Karpas-422 (cell line): ENCODE measurements around the gene LIME1. TPM values are rescaled to one million over a fixed set of nuclear protein-coding genes. Genes with fewer than 3 reads are reported as not detected.
A peak's percentile ranks its signal among the peaks of the same experiment; 100 is the strongest.

Experiments
- DNase-seq: peaks from one replicate; pipeline ENCODE4 v3.0.0-alpha.2; 2015
- H2AFZ ChIP-seq: fragments of 200-600 bp; sonication (generic); 2 replicates; pipeline ENCODE4 v1.6.1; 2014; ENCODE audit warnings: antibody characterized with exemption, low read length, mixed read lengths
- H3K27ac ChIP-seq: fragments of 200-600 bp; sonication (generic); 2 replicates; pipeline ENCODE4 v1.5.1; 2014; ENCODE audit warnings: mild to moderate bottlenecking, low read length, moderate library complexity
- H3K27me3 ChIP-seq: fragments of 200-600 bp; sonication (generic); 2 replicates; pipeline ENCODE4 v1.6.1; 2014; ENCODE audit warnings: low read length, mixed read lengths
- H3K36me3 ChIP-seq: fragments of 200-600 bp; sonication (generic); 2 replicates; pipeline ENCODE4 v1.6.1; 2014; ENCODE audit warnings: low read length, mixed read lengths; ENCODE audit not compliant: insufficient read depth
- H3K4me1 ChIP-seq: fragments of 200-600 bp; sonication (generic); 2 replicates; pipeline ENCODE4 v1.6.1; 2014; ENCODE audit warnings: mild to moderate bottlenecking, low read length, mixed read lengths
- H3K4me2 ChIP-seq: fragments of 200-600 bp; sonication (generic); 2 replicates; pipeline ENCODE4 v1.6.1; 2014; ENCODE audit warnings: low read length, low read depth, mild to moderate bottlenecking; ENCODE audit not compliant: poor library complexity, severe bottlenecking
- H3K4me3 ChIP-seq: fragments of 200-600 bp; sonication (generic); 2 replicates; pipeline ENCODE4 v1.5.1; 2014; ENCODE audit warnings: mild to moderate bottlenecking, antibody characterized with exemption, low read length, mixed read lengths
- H3K79me2 ChIP-seq: fragments of 200-600 bp; sonication (generic); 2 replicates; pipeline ENCODE4 v1.6.1; 2014; ENCODE audit warnings: mild to moderate bottlenecking, low read length, mixed read lengths
- H3K9ac ChIP-seq: fragments of 200-600 bp; sonication (generic); 2 replicates; pipeline ENCODE4 v1.6.0; 2014; ENCODE audit warnings: low read length
- H3K9me2 ChIP-seq: fragments of 200-600 bp; sonication (generic), shearing (Covaris generic); replicated peaks from 2 replicates; pipeline ENCODE4 v1.6.0; 2014; ENCODE audit warnings: mild to moderate bottlenecking, low read length, moderate library complexity; ENCODE audit not compliant: insufficient read depth
- H3K9me3 ChIP-seq: fragments of 300-700, 200-600 bp; sonication (generic); 2 replicates; pipeline ENCODE4 v1.6.1; 2014; ENCODE audit warnings: low read length, mixed read lengths
- H4K20me1 ChIP-seq: fragments of 200-600 bp; sonication (generic); 2 replicates; pipeline ENCODE4 v1.6.1; 2014; ENCODE audit warnings: mild to moderate bottlenecking, antibody characterized with exemption, low read length, low read depth; ENCODE audit not compliant: insufficient read depth
- total RNA-seq: library from RNA; depleted of rRNA; stranded (reverse); fragments of >200 nt; shearing (Covaris generic); gene quantifications from 2 replicates; pipeline ENCODE4 v1.2.3, GENCODE V29; 2014; ENCODE audit warnings: low replicate concordance

The LIME1 gene
- total RNA-seq, 1 experiment from 2014 or later = 3.4 TPM

DNA sequence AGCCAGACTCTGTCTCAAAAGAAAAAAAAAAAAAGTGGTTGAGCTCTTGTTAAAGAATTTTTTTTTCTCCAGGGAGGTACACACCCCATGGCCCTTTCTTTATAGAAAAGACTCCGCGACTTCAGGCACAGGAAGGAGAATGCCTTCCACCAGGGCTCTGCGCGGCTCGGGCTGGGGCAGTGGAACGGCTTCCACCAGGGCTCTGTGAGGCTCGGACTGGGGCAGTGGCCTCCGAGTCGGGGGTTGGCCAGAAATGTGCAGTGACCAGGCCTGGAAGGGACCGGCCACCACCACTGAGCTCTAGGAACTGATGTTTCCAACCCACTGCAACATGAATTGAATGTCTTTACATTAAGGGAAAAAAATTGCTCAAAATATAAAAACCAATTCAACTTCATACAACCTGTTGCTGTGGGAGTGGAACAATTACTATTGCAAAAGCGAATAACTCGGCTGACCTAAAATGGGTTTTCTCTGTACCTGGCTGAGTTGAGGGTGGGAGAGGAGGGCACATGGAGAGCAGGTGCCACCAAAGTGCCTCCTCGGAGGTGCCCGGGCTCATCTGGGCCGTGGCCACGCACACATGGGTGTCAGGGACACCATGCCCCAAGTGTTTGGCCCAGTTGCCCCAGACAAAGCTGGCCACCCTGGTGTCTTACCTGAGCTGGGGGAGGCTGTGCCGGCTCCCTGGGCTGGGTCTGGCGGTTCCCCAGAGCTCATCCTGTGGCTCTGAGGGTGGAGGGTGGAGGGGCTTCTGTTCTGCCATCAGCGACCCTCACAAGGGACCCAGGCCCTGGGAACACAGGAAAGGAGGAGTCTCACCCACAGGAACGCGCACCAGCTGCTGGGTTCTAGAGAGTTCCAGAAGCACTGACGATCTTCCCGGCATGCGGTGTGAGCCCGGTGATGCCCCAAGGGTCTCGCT, 32.4 kb downstream of the LIME1 start:
- no peak overlapping the region for H3K4me2 ChIP-seq
- no peaks in the 10 kb centered on the region for H3K9me3 ChIP-seq
- no peaks in the 10 kb centered on the region for H3K79me2 ChIP-seq
- DNase-seq = no peak
- H4K20me1 ChIP-seq = no peaks in the 10 kb centered on the region
- H3K27ac ChIP-seq = no peak overlapping the region
- no peaks in the 10 kb centered on the region for H3K27me3 ChIP-seq
- H3K4me3 ChIP-seq = no peak overlapping the region
- no peaks in the 10 kb centered on the region for H3K36me3 ChIP-seq
- no peak overlapping the region for H3K9ac ChIP-seq
- no peaks in the 10 kb centered on the region for H3K4me1 ChIP-seq
- no peak overlapping the region for H2AFZ ChIP-seq
- no peaks in the 10 kb centered on the region for H3K9me2 ChIP-seq

DNA sequence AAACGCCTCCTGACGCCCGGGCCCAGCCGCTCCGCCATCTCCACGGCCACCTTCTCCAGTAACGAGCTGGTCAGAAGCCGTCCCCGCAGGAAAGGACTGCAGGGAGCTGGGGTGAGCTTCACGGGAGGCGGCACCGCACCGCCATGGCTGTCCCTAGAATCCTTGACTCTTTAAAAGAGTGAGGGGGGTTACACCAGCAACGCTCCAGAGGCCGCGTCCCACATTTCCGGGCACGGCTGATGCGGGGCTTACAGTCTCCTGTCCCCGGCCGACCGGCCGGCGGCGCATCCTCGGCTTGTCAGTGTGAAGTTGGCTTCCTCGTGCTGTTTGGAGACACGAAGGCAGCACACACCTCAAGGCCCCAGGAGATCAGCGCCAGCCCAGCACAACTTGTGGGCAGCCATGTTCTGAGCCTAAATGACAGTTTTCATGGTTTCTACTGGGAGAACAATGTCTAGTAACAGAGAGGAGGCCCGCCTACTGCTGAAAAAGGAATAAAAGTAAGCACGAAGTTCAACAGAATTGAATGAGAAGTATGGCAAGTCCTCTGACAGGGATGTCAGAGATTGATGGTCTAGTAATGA, 33.5 kb downstream of the LIME1 start:
- no peaks in the 10 kb centered on the region for H3K36me3 ChIP-seq
- no peak overlapping the region for H3K27ac ChIP-seq
- no peaks in the 10 kb centered on the region for H3K4me1 ChIP-seq
- H4K20me1 ChIP-seq = no peaks in the 10 kb centered on the region
- no peaks in the 10 kb centered on the region for H3K27me3 ChIP-seq
- no peaks in the 10 kb centered on the region for H3K79me2 ChIP-seq
- no peak for DNase-seq
- H2AFZ ChIP-seq = no peak overlapping the region
- no peak overlapping the region for H3K4me2 ChIP-seq
- no peaks in the 10 kb centered on the region for H3K9me3 ChIP-seq
- H3K9me2 ChIP-seq = no peaks in the 10 kb centered on the region
- no peak overlapping the region for H3K9ac ChIP-seq
- no peak overlapping the region for H3K4me3 ChIP-seq

DNA sequence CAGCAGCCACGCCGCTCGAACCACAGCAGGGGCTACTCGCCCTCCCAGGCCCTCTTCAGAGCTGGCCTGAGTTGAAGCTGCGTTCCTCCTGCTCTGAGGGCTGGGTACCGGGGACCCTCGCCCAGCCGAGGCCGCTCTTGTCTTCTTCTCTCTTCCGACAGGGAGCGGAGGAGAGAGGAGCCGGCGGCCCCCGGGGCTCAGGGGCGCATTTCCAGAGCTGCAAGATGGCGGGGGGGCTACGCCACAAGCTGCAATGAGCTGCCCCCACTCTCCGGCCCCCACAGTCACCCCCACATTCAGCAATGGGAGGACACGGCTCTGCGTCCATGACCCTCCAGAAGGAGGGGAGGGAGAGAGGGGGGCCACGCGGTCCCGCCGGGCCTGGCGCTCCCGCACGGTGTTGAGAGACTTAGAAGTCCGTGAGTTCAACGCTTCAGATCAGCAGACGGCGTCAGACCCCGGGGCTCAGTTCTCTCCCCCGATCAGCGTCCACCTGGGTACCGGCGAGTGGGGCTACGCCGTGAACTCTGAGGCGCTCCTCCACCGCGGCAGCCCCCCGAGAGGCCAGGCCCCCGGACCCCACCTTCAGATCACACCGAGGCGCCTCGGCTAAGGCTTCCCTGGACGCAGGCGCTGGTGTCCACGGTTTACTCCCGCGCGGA, 34.7 kb downstream of the LIME1 start:
- no peaks in the 10 kb centered on the region for H3K27me3 ChIP-seq
- no peaks in the 10 kb centered on the region for H3K9me3 ChIP-seq
- DNase-seq = no peak
- H4K20me1 ChIP-seq = no peaks in the 10 kb centered on the region
- H3K4me1 ChIP-seq = no peaks in the 10 kb centered on the region
- no peaks in the 10 kb centered on the region for H3K36me3 ChIP-seq
- H2AFZ ChIP-seq = no peak overlapping the region
- H3K4me2 ChIP-seq = no peak overlapping the region
- no peak overlapping the region for H3K9ac ChIP-seq
- H3K9me2 ChIP-seq = no peaks in the 10 kb centered on the region
- H3K4me3 ChIP-seq = no peak overlapping the region
- no peak overlapping the region for H3K27ac ChIP-seq
- H3K79me2 ChIP-seq = no peaks in the 10 kb centered on the region

DNA sequence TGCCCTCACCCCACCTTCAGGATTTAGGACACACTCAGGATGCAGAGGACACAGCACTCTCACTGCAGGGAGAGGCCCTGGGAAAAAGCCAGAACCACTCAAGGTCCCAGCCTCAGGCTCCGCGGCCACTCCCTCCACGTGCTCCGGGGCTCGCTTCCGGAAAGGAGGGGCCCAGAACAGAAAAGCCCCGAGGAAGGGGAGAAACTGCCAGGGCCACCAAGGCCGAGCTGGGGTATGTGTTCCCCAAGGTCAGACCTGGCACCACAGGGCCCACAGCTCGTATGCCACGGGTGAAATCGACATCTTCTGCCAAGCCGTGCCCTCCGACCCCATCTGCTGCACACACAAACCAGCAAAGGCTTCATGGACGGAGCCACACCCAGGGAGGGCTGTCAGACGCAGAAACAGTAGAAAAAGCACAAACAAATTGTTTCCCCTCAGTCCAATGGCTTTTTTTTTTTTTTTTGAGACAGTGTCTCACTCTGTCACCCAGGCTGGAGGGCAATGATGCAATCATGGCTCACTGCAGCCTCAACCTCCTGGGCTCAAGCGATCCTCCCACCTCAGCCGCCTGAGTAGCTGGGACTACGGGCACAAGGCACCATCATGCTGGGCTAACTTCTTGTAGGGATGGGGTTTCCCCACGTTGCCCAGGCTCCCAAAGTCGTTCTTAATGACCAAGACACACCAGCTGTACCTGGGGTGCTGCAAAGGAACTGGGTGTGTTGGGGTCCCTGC, 36.5 kb downstream of the LIME1 start:
- H3K9ac ChIP-seq = no peak overlapping the region
- H3K36me3 ChIP-seq = no peaks in the 10 kb centered on the region
- H4K20me1 ChIP-seq = no peaks in the 10 kb centered on the region
- H3K27me3 ChIP-seq = no peaks in the 10 kb centered on the region
- H3K9me3 ChIP-seq = no peaks in the 10 kb centered on the region
- no peak overlapping the region for H3K4me3 ChIP-seq
- H3K4me1 ChIP-seq = no peaks in the 10 kb centered on the region
- H3K9me2 ChIP-seq = no peaks in the 10 kb centered on the region
- no peaks in the 10 kb centered on the region for H3K79me2 ChIP-seq
- DNase-seq = no peak
- H2AFZ ChIP-seq = no peak overlapping the region
- no peak overlapping the region for H3K27ac ChIP-seq
- no peak overlapping the region for H3K4me2 ChIP-seq

DNA sequence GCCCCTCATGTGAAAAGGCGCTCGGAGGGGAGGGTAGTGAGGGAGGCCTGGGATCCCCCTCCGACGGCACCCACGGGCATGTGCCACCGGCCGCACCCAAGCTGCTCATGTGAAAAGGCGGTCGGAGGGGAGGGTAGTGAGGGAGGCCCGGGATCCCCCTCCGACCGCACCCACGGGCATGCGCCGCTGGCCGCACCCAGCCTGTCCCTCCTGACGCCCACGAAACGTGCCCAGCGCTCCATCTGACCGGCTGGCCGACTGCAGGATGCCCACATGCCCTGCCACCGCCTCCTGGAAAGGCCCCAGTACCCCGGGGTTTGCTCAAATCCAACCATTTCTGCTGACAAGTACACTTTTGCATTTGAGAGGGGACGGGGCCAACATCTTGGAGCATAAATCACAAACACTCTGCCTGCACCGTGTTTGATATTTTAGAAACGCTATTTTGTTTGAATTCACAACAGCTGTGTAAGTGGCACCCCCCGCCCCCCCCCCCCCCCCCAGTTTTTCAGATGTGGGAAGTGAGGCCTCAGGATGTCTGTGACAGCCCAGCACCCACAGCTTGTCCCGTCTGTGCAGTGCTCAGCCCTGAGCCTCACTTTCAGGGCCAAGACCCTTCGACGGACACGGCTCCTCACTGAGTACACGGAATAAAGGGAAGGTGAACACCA, 37.2 kb downstream of the LIME1 start:
- no peak overlapping the region for H3K27ac ChIP-seq
- H3K9ac ChIP-seq = no peak overlapping the region
- no peak for DNase-seq
- H2AFZ ChIP-seq = no peak overlapping the region
- H4K20me1 ChIP-seq = no peaks in the 10 kb centered on the region
- no peaks in the 10 kb centered on the region for H3K27me3 ChIP-seq
- H3K4me3 ChIP-seq = no peak overlapping the region
- no peaks in the 10 kb centered on the region for H3K79me2 ChIP-seq
- no peak overlapping the region for H3K4me2 ChIP-seq
- H3K36me3 ChIP-seq = no peaks in the 10 kb centered on the region
- no peaks in the 10 kb centered on the region for H3K4me1 ChIP-seq
- no peaks in the 10 kb centered on the region for H3K9me2 ChIP-seq
- no peaks in the 10 kb centered on the region for H3K9me3 ChIP-seq

DNA sequence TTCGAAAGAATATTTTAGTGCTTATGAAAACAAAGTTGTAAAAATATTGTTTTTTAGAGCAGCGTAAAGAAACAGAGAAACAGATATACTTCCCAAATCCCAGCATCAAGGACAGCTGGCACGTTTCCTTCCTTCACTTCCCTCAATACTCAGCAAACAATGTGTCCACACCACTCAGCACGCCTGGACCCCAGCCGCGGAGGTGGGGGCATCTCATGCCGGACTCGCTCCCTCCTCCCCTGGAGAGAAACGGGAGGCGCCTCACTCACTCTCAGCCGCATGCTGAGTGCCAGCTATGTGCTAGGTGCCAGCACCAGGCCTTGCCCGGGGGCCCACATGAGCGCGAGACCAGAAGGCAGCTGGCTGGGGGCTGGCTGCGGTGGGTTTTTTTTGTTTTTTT, 37.8 kb downstream of the LIME1 start:
- H3K9ac ChIP-seq = no peak overlapping the region

DNA sequence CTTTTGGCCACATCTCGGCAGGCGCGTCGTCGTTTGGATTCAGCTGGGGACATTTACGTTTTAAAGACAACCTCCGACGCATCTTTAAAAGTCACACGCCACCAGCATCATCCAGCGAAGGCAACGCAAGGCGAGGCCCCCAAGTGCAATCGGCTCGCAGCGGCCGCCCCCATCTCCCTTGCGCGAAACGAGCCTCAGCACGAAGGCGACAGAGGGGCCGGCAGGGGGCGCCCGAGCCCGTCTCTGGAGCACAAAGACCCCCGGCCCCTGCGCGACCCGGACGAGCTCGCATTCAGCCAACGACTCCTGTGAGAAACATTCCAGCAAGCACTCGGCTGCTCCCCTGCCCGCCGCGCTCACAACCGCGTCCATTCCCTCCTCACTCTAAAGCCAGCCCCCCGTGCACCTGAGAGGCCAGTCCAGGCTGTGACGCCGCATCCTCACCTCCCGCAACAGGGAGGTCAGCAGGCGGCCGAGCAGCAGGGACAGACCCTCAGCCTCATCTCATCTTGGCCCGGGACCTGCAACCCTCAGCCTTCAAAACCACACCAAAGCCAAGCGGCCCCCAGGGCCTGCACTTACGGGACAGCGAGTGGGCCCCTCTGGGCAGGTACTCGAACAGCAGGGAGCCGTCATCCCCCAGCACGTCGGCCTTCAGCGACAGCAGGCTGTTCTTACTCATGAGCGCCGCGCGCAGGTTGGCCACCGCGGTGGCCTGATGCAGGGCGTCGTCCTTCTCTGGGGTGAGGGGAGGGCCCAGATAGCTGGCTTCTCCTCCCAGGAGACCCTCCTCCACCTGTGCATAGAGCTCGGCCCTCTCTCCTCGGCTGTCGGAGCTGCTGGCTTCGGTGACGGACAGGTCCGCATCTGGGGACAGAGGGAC, 38.9 kb downstream of the LIME1 start:
- peak; percentile 57 for DNase-seq
- Histone ChIP-seq H3K4me2 (no peak overlapping the region), H2AFZ (no peak overlapping the region)

More for the DNA sequence above, 37.8 kb downstream of the LIME1 start:
- Histone ChIP-seq H3K9me2 (no peaks in the 10 kb centered on the region), H3K36me3 (no peaks in the 10 kb centered on the region), H3K27me3 (no peaks in the 10 kb centered on the region), H3K4me2 (no peak overlapping the region), H3K9me3 (no peaks in the 10 kb centered on the region), H3K4me1 (no peaks in the 10 kb centered on the region), H3K4me3 (no peak overlapping the region), H2AFZ (no peak overlapping the region), H3K27ac (no peak overlapping the region), H4K20me1 (no peaks in the 10 kb centered on the region), H3K79me2 (no peaks in the 10 kb centered on the region)
- DNase-seq = no peak

More for the DNA sequence above, 38.9 kb downstream of the LIME1 start:
- Histone ChIP-seq H3K27ac (no peak overlapping the region), H3K4me1 (no peaks in the 10 kb centered on the region), H3K79me2 (no peaks in the 10 kb centered on the region), H3K9ac (no peak overlapping the region), H3K9me2 (no peaks in the 10 kb centered on the region), H3K36me3 (no peaks in the 10 kb centered on the region), H3K27me3 (no peaks in the 10 kb centered on the region), H3K4me3 (no peak overlapping the region), H4K20me1 (no peaks in the 10 kb centered on the region), H3K9me3 (no peaks in the 10 kb centered on the region)
